IPS DF 6.9 (cell line): Measurements from ENCODE around the gene UNC93B1.

Source experiments
- DNase-seq: peaks from one replicate; pipeline ENCODE4 v3.0.0-alpha.2; 2013; ENCODE audit warnings: low read depth, low spot score
- H3K27ac ChIP-seq: one replicate; pipeline ENCODE4 v1.5.1; 2013; ENCODE audit warnings: low read length, control low read depth
- H3K27me3 ChIP-seq: 2 replicates; pipeline ENCODE4 v1.6.1; 2013; ENCODE audit warnings: mild to moderate bottlenecking, low read length; ENCODE audit not compliant: control insufficient read depth, insufficient read depth
- H3K36me3 ChIP-seq: 2 replicates; pipeline ENCODE4 v1.6.1; 2013; ENCODE audit warnings: low read length; ENCODE audit not compliant: control insufficient read depth, insufficient read depth
- H3K4me1 ChIP-seq: 2 replicates; pipeline ENCODE4 v1.6.1; 2013; ENCODE audit warnings: low read length; ENCODE audit not compliant: control insufficient read depth, insufficient read depth
- H3K4me3 ChIP-seq: 2 replicates; pipeline ENCODE4 v1.5.1; 2013; ENCODE audit warnings: mild to moderate bottlenecking, low read length
- H3K9me3 ChIP-seq: 2 replicates; pipeline ENCODE4 v1.6.1; 2013; ENCODE audit warnings: low read length, inconsistent platforms; ENCODE audit not compliant: control insufficient read depth, insufficient read depth
- whole genome bisulfite sequencing: extraction: QIAGEN DNeasy Blood & Tissue Kit; methylation state at CpG from one replicate; pipeline ENCODE4 v1.1.7; 2013; ENCODE audit warnings: mixed read lengths, missing lambda C conversion rate; ENCODE audit not compliant: insufficient read length, insufficient coverage; 5-methylcytosine and 5-hydroxymethylcytosine counted together

UNC93B1 gene

GRCh38 chr11:68006606-68007166 lies 2.8 kb upstream of the UNC93B1 start:
- peaks cover 12% of the 10 kb centered on the region for H3K4me1 ChIP-seq
- H3K27ac ChIP-seq = no peak overlapping the region
- WGBS = no CpG with 5 or more reads among the region's 7 CpGs

GRCh38 chr11:68004551-68005335 lies 846 bp upstream of the UNC93B1 start:
- H3K27ac ChIP-seq = no peak overlapping the region
- peaks cover 5% of the 10 kb centered on the region for H3K4me1 ChIP-seq
- peak overlapping the region; percentile 57; the same call in 1 of the 2 replicates for H3K4me3 ChIP-seq
- H3K9me3 ChIP-seq = no peaks in the 10 kb centered on the region
- WGBS = no CpG with 5 or more reads among the region's 14 CpGs
- no peaks in the 10 kb centered on the region for H3K36me3 ChIP-seq
- H3K27me3 ChIP-seq = no peaks in the 10 kb centered on the region
- DNase-seq = no peak

More at GRCh38 chr11:68006606-68007166, 2.8 kb upstream of the UNC93B1 start:
- H3K4me3 ChIP-seq = no peak overlapping the region
- no peaks in the 10 kb centered on the region for H3K9me3 ChIP-seq
- H3K27me3 ChIP-seq = no peaks in the 10 kb centered on the region
- no peaks in the 10 kb centered on the region for H3K36me3 ChIP-seq
- DNase-seq = no peak

DNA sequence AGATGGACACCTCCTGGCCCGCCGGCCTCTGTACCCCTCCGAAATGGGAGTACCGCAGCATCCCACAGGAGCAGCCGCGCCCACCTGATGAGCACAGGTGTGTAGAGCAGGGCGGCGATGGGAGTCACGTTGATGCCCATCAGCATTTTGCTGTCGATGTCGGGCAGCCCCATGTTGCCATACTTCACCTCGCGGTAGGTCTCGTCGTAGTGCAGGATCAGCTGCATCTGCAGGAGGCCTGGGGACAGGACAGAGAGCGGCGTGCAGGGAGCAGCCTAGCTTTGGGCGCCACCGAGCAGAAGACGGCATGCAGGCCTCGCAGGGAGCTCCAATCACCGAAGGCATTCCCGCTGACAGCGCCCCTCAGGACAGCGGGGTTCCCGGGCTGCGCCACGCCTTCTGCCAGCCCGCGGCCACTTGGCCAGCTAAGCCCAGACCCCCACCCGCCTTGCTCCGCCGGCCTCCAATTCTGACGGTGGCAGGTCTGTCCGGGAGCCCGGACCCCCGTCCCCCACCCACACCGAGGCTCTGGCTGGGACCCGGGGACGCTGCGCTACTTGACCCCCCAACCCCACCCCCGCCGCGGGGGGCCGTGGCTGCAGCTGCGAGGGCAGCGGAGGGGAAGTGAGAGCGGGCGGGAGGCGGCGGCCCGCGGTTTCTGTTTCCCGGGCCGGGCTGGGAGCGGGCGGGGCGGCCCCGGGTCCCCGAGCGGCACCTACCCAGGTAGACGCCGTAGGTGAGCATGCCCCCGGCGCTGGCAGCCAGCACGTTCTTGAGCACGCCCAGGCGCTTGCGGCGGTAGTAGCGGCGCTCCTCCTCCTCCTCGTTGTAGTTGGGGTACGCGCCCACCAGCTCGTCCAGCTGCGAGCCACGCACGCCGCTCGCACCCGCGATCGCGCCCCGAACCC lies 705 bp downstream of the UNC93B1 start:
- WGBS = no CpG with 5 or more reads among the region's 86 CpGs
- Histone ChIP-seq H3K4me1 (peaks cover 5% of the 10 kb centered on the region), H3K4me3 (peak overlapping the region; percentile 57; the same call in 1 of the 2 replicates), H3K36me3 (no peaks in the 10 kb centered on the region), H3K27me3 (no peaks in the 10 kb centered on the region), H3K27ac (no peak overlapping the region), H3K9me3 (no peaks in the 10 kb centered on the region)
- no peak for DNase-seq

DNA sequence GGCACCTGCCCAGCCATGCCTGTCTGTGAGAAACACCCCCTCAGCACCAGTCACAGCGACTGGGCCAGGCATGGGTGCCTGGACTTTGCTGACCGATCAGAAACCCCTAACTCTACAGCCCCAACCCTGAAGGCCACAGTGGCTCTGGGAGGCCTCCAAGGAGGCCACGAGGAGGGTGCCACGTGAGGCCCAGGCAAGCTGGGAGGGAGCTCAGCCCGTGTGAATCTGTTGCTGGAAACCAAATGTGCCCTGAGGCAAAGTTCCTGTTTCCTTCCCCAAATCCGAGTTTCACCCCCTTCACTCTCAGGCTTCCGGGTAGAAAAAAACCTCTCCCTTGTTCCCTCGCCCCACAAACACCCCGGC lies 1.3 kb downstream of the UNC93B1 start:
- WGBS = no CpG with 5 or more reads among the region's 9 CpGs
- no peak for DNase-seq
- H3K9me3 ChIP-seq = no peaks in the 10 kb centered on the region
- H3K27me3 ChIP-seq = no peaks in the 10 kb centered on the region
- H3K36me3 ChIP-seq = no peaks in the 10 kb centered on the region; the same call in 1 of the 2 replicates
- no peak overlapping the region for H3K4me3 ChIP-seq
- H3K4me1 ChIP-seq = peaks cover 6% of the 10 kb centered on the region
- no peak overlapping the region for H3K27ac ChIP-seq

- Histone ChIP-seq H3K27me3 (no peaks in the 10 kb centered on the region), H3K9me3 (no peaks in the 10 kb centered on the region), H3K4me3 (no peak overlapping the region), H3K27ac (no peak overlapping the region), H3K4me1 (peaks cover 11% of the 10 kb centered on the region), H3K36me3 (no peaks in the 10 kb centered on the region; the same call in 1 of the 2 replicates)
- no CpG with 5 or more reads among the region's 5 CpGs for WGBS
- DNase-seq = no peak
Measured at GRCh38 chr11:67999704-68000103, 4.2 kb downstream of the UNC93B1 start.

DNA sequence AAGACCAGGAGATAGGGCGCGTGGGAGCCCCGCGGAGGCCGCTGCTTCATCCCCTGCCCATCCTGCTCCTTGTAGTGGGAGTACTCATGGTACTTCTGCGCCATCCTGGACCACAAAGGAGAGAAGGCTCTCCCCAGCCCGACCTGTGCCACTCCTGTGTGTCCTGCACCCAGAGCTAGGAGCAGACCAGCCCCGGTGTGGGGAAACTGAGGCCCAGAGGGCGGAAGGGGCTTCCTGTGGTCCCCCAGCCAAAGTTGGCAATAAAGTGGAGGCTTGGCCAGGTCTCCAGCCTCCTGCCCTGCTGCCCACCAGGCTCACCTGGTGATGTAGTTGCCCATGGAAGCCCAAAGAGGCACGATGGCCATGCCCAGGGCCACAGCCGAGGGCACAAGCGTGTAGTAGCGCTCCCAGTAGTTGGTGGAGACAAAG lies 4.7 kb downstream of the UNC93B1 start:
- H3K4me3 ChIP-seq = no peak overlapping the region
- DNase-seq = no peak
- H3K27me3 ChIP-seq = no peaks in the 10 kb centered on the region
- H3K4me1 ChIP-seq = peaks cover 8% of the 10 kb centered on the region
- no peaks in the 10 kb centered on the region; the same call in 1 of the 2 replicates for H3K36me3 ChIP-seq
- H3K9me3 ChIP-seq = no peaks in the 10 kb centered on the region
- no CpG with 5 or more reads among the region's 13 CpGs for WGBS
- no peak overlapping the region for H3K27ac ChIP-seq

- Histone ChIP-seq H3K4me3 (no peak overlapping the region), H3K36me3 (no peaks in the 10 kb centered on the region; the same call in 1 of the 2 replicates), H3K4me1 (peaks cover 8% of the 10 kb centered on the region), H3K9me3 (no peaks in the 10 kb centered on the region), H3K27ac (no peak overlapping the region), H3K27me3 (no peaks in the 10 kb centered on the region)
- no peak for DNase-seq
- no CpG with 5 or more reads among the region's 9 CpGs for WGBS
Measured at GRCh38 chr11:67998150-67999045, 5.5 kb downstream of the UNC93B1 start.

- H3K36me3 ChIP-seq = no peaks in the 10 kb centered on the region; the same call in 1 of the 2 replicates
- H3K4me3 ChIP-seq = no peak overlapping the region
- WGBS = no CpG with 5 or more reads among the region's 29 CpGs
- no peaks in the 10 kb centered on the region for H3K27me3 ChIP-seq
- H3K27ac ChIP-seq = no peak overlapping the region
- no peak for DNase-seq
- peaks cover 6% of the 10 kb centered on the region for H3K4me1 ChIP-seq
- H3K9me3 ChIP-seq = no peaks in the 10 kb centered on the region
Measured at GRCh38 chr11:67997475-67997921, 6.4 kb downstream of the UNC93B1 start.

- H3K36me3 ChIP-seq = no peaks in the 10 kb centered on the region; the same call in 1 of the 2 replicates
- H3K4me3 ChIP-seq = peak overlapping the region; percentile 52; the same call in 1 of the 2 replicates
- no peak overlapping the region for H3K27ac ChIP-seq
- no peaks in the 10 kb centered on the region for H3K9me3 ChIP-seq
- WGBS = no CpG with 5 or more reads among the region's 41 CpGs
- DNase-seq = no peak
- H3K27me3 ChIP-seq = no peaks in the 10 kb centered on the region
- peaks cover 6% of the 10 kb centered on the region for H3K4me1 ChIP-seq
Measured at GRCh38 chr11:67996622-67997474, 7.0 kb downstream of the UNC93B1 start.
